Astrocyte (in vitro differentiated cells and primary cell): Measurements from ENCODE around the gene CTNNA2.

ENCODE experiments used
- EZH2 ChIP-seq: IDR thresholded peaks from 2 replicates; pipeline ENCODE4 v1.6.1; 2012; ENCODE audit warnings: mild to moderate bottlenecking, low read length, inconsistent platforms; ENCODE audit not compliant: insufficient read depth
- TF ChIP-seq, protein P1 (sequence below): IDR thresholded peaks from 2 replicates; pipeline ENCODE4 v1.5.1; 2011; ENCODE audit warnings: low read depth, mild to moderate bottlenecking, inconsistent platforms, low read length, moderate library complexity; ENCODE audit not compliant: insufficient read depth

DNA sequence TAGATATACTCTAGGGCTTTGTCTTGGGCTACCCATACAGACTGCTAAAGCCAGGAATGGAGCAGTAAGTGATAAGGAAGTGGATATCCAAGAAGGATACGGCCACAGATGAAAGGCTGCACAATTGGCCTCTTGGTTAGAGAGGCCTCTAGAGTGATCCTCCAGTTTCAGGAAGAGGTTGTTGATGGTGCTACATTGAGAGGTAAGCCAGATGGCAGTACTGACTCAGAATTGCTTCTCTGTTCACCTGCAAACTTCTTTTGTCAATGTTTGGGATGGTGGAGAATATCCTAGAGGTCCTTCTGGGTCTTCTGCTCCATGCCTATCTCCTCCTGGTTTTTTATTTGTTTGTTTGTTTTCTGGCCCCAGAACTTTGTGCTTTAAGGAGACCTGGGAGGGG is 1018.5 kb downstream of the CTNNA2 start:
- TF ChIP-seq, protein P1, sequence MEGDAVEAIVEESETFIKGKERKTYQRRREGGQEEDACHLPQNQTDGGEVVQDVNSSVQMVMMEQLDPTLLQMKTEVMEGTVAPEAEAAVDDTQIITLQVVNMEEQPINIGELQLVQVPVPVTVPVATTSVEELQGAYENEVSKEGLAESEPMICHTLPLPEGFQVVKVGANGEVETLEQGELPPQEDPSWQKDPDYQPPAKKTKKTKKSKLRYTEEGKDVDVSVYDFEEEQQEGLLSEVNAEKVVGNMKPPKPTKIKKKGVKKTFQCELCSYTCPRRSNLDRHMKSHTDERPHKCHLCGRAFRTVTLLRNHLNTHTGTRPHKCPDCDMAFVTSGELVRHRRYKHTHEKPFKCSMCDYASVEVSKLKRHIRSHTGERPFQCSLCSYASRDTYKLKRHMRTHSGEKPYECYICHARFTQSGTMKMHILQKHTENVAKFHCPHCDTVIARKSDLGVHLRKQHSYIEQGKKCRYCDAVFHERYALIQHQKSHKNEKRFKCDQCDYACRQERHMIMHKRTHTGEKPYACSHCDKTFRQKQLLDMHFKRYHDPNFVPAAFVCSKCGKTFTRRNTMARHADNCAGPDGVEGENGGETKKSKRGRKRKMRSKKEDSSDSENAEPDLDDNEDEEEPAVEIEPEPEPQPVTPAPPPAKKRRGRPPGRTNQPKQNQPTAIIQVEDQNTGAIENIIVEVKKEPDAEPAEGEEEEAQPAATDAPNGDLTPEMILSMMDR, result no peak
- no peak for TF ChIP-seq EZH2
